HEK293T (cell line): Measurements from ENCODE around the gene RHOXF2B.
"Not testable (repeated sequence)": the region's sequence is repeated elsewhere in the genome, so short reads cannot be mapped to it uniquely, and the experiment has no call there.

Experiments used
- CTCF ChIA-PET: fragments of 350-600 bp; formaldehyde crosslinking; extraction: SDS; loops from one replicate; lab custom pipeline; 2021; ENCODE audit warnings: antibody characterized with exemption, inconsistent platforms; lab: Yijun Ruan, JAX
- POLR2A ChIA-PET: fragments of 350-600 bp; formaldehyde crosslinking; extraction: SDS; loops from one replicate; lab custom pipeline; 2020; ENCODE audit warnings: antibody characterized with exemption, inconsistent platforms; lab: Yijun Ruan, JAX
- DNase-seq: peaks from one replicate; pipeline ENCODE4 v3.0.0; 2012; ENCODE audit warnings: mixed read lengths; ENCODE audit errors: extremely low spot score
- ARNT ChIP-seq: fragments of 450-650 bp; IDR thresholded peaks from 2 replicates; pipeline ENCODE4 v1.6.1; 2017; ENCODE audit warnings: mild to moderate bottlenecking
- BHLHE40 ChIP-seq: fragments of 450-650 bp; IDR thresholded peaks from 2 replicates; pipeline ENCODE4 v1.6.1; 2016; ENCODE audit warnings: mild to moderate bottlenecking, moderate library complexity, borderline replicate concordance
- CTBP1 ChIP-seq: fragments of 450-650 bp; IDR thresholded peaks from 2 replicates; pipeline ENCODE4 v1.6.1; 2016; ENCODE audit warnings: borderline replicate concordance
- ELF4 ChIP-seq: fragments of 450-650 bp; IDR thresholded peaks from 2 replicates; pipeline ENCODE4 v1.6.1; 2017; ENCODE audit warnings: antibody characterized with exemption
- FOXA1 ChIP-seq: fragments of 450-650 bp; IDR thresholded peaks from 2 replicates; pipeline ENCODE4 v1.6.1; 2016; ENCODE audit warnings: mild to moderate bottlenecking
- FOXK2 ChIP-seq: fragments of 450-650 bp; IDR thresholded peaks from 2 replicates; pipeline ENCODE4 v1.6.1; 2016; ENCODE audit warnings: mild to moderate bottlenecking
- FOXM1 ChIP-seq: fragments of 450-650 bp; IDR thresholded peaks from 2 replicates; pipeline ENCODE4 v1.6.1; 2017; ENCODE audit warnings: mild to moderate bottlenecking, borderline replicate concordance
- HDGF ChIP-seq: fragments of 450-650 bp; IDR thresholded peaks from 2 replicates; pipeline ENCODE4 v1.6.1; 2017; ENCODE audit warnings: antibody characterized with exemption, borderline replicate concordance
- L3MBTL2 ChIP-seq: fragments of 450-650 bp; conservative IDR thresholded peaks from 2 replicates; pipeline ENCODE4 v1.6.1; 2016; ENCODE audit warnings: mild to moderate bottlenecking
- LEF1 ChIP-seq: fragments of 450-650 bp; IDR thresholded peaks from 2 replicates; pipeline ENCODE4 v1.6.1; 2017; ENCODE audit warnings: mild to moderate bottlenecking, borderline replicate concordance
- NFRKB ChIP-seq: fragments of 450-650 bp; IDR thresholded peaks from 2 replicates; pipeline ENCODE4 v1.6.1; 2016; ENCODE audit warnings: mild to moderate bottlenecking, moderate library complexity
- SP1 ChIP-seq: fragments of 450-650 bp; IDR thresholded peaks from 2 replicates; pipeline ENCODE4 v1.6.1; 2017
- SUZ12 ChIP-seq: fragments of 450-650 bp; IDR thresholded peaks from 2 replicates; pipeline ENCODE4 v1.6.1; 2016; ENCODE audit warnings: mild to moderate bottlenecking
- TARDBP ChIP-seq: fragments of 450-650 bp; IDR thresholded peaks from 2 replicates; pipeline ENCODE4 v1.6.1; 2016
- ZNF384 ChIP-seq: fragments of 450-650 bp; IDR thresholded peaks from 2 replicates; pipeline ENCODE4 v1.6.1; 2016
- TF ChIP-seq, protein P1 (sequence below): fragments of 450-650 bp; IDR thresholded peaks from 2 replicates; pipeline ENCODE4 v1.6.1; 2016

The RHOXF2B gene

DNA sequence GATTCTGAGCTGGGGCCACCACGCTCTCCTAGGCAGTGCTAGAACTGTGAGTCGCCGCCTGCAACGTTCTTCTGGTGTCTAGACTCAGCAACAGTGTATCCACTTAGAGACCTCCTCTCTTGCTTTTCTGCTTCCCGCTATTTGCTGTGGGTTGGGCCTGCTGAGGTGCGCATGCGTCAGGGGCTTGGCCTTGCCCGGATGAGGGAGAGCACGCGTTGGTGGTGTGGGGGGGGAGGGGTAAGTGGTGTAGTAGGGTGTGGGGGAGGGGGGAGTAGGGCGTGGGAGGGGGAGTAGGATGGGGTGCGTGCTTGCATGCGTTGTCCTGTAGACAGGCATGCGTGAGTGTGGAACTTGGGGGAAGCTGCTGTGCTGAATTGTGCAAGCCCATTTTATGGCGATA, at the start of gene RHOXF2B:
Gene RHOXF2B (minus strand): TSS at position 101 of the 400 bp plus-strand sequence. CDS start 138 bp downstream, outside the sequence.
- POLR2A ChIA-PET, DNase-seq, CTCF ChIA-PET: not testable (repeated sequence)

DNA sequence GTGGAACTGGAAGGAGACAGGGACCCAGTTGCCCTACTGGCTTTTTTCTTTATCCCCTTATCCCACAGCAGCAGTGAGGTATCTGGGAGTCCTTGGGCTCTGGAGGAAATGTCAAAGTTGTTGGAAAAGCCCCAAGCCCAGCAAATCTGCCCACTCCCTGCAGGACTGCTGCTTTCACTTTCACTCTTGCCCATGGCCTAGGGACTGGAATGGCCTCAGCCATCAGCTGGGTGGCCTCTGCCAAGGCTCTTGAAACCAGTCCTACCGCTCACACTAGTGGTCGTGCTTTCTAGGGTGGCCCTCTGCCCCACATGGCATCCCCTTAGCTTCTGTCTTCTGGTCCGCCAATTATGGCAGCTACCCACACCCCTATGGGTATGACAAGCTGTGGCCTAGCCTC, 48.0 kb upstream of the RHOXF2B start:
- ChIA-PET POLR2A (no interaction called here), CTCF (no interaction called here)
- no peak for DNase-seq
- no peak for TF ChIP-seq CTBP1
- TF ChIP-seq SUZ12: no peak

GRCh38 chrX:120120223-120120622, 42.7 kb upstream of the RHOXF2B start:
- no peak for TF ChIP-seq NFRKB
- TF ChIP-seq FOXM1: no peak
- TF ChIP-seq FOXK2: no peak
- no peak for TF ChIP-seq BHLHE40
- POLR2A ChIA-PET: no interaction called here
- CTCF ChIA-PET: no interaction called here
- DNase-seq: no peak

GRCh38 chrX:120115438-120115963, 38.0 kb upstream of the RHOXF2B start, which contains the start of gene RHOXF1:
TSS of gene RHOXF1 (minus strand) at chrX:120115913. CDS start at chrX:120115862, 51 bp downstream.
- DNase-seq: no peak
- ChIA-PET CTCF (no interaction called here), POLR2A (no interaction called here)
- no peak for TF ChIP-seq FOXM1
- no peak for TF ChIP-seq FOXK2
- no peak for TF ChIP-seq L3MBTL2
- TF ChIP-seq NFRKB: no peak
- TF ChIP-seq ZNF384: no peak
- no peak for TF ChIP-seq SUZ12
- TF ChIP-seq FOXA1: no peak
- TF ChIP-seq LEF1: no peak
- TF ChIP-seq HDGF: no peak
- TF ChIP-seq BHLHE40: no peak
- TF ChIP-seq, protein P1, sequence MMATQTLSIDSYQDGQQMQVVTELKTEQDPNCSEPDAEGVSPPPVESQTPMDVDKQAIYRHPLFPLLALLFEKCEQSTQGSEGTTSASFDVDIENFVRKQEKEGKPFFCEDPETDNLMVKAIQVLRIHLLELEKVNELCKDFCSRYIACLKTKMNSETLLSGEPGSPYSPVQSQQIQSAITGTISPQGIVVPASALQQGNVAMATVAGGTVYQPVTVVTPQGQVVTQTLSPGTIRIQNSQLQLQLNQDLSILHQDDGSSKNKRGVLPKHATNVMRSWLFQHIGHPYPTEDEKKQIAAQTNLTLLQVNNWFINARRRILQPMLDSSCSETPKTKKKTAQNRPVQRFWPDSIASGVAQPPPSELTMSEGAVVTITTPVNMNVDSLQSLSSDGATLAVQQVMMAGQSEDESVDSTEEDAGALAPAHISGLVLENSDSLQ: no peak
- TF ChIP-seq TARDBP: no peak
- no peak for TF ChIP-seq ELF4
- TF ChIP-seq SP1: no peak

DNA sequence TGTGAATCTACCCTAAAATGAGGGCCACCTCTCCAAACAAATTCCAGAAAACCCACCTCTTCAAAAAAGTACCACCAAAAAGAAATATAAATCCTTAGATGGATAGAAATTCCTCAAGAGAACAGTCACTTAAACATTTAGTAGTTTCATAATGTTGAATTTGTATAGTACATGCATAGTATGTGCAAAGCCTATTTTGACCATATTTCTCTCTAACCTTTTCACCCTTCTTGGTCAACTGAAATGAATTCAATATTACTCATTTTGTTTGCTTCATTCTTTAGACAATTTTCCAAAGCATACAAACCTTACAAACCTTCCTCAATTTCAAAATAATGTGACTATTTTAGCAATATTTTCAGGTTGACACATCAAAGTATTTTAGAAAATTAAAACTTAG, 34.1 kb upstream of the RHOXF2B start:
- ChIA-PET CTCF (no interaction called here), POLR2A (no interaction called here)
- no peak for DNase-seq
- no peak for TF ChIP-seq BHLHE40
- no peak for TF ChIP-seq FOXA1
- no peak for TF ChIP-seq SP1
- no peak for TF ChIP-seq FOXM1
- TF ChIP-seq ZNF384: no peak
- TF ChIP-seq ARNT: no peak
- TF ChIP-seq LEF1: no peak
- TF ChIP-seq CTBP1: no peak
- no peak for TF ChIP-seq NFRKB
- no peak for TF ChIP-seq FOXK2
- no peak for TF ChIP-seq HDGF

- no peak for TF ChIP-seq BHLHE40
- TF ChIP-seq ELF4: no peak
- no peak for TF ChIP-seq LEF1
- TF ChIP-seq FOXA1: no peak
- no peak for TF ChIP-seq NFRKB
- TF ChIP-seq, protein P1: no peak
- TF ChIP-seq CTBP1: no peak
- no peak for TF ChIP-seq ARNT
- TF ChIP-seq FOXM1: no peak
- no peak for TF ChIP-seq TARDBP
- CTCF ChIA-PET: no interaction called here
- POLR2A ChIA-PET: no interaction called here
- no peak for DNase-seq
Observed at GRCh38 chrX:120109378-120109777, 31.9 kb upstream of the RHOXF2B start.

DNA sequence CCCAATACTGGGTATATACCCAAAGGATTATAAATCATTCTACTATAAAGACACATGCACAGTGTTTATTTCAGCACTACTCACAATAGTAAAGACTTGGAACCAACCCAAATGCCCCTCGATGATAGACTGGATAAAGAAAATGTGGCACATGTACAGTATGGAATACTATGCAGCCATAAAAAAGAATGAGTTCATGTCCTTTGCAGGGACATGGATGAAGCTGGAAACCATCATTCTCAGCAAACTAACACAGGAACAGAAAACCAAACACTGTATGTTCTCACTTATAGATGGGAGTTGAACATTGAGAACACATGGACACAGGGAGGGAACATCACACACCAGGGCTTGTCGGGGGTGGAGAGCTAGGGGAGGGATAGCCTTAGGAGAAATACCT, 27.2 kb upstream of the RHOXF2B start:
- POLR2A ChIA-PET, DNase-seq, CTCF ChIA-PET: not testable (repeated sequence)

DNA sequence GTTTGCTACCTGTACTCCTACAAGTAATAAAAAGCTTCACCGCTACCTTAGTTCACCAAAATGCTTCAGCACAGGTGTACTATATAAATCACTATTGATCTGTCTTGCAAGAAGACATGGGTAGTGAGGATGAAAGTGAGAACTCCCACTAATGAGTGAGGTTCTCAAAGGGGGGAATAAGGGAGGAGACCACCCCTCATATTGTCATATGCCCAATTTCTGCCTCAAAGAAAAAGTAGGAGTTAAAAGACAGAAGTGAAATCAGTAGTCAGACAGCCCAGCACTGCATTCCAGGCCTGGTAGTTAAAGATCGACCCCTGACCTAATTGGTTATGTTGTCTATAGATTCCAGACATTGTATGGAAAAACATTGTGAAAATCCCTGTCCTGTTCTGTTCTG, 23.6 kb upstream of the RHOXF2B start:
- CTCF ChIA-PET, DNase-seq, POLR2A ChIA-PET: not testable (repeated sequence)

GRCh38 chrX:120090208-120090607, 12.7 kb upstream of the RHOXF2B start:
- DNase-seq: no peak
- POLR2A ChIA-PET: no interaction called here
- CTCF ChIA-PET: interaction anchor here (0.7 to 1.0 kb wide), 2 partner anchors 108 to 362 kb away, joined by 3 to 4 read pairs; no protein-coding TSS in a partner anchor
- TF ChIP-seq NFRKB: no peak
